Activated CD4-positive, alpha-beta T cell treated with anti-CD3 and anti-CD28 coated beads, Interleukin-2, Interleukin-6, amounts not matched to agents 100 ng/mL and 50 ng/mL, durations not matched to agents 16 hours and 8 hours (primary cell): ENCODE results near the gene NLRX1.
"Not testable (repeated sequence)": the region's sequence is repeated elsewhere in the genome, so short reads cannot be mapped to it uniquely, and the experiment has no call there.

Experiments used
- DNase-seq: peaks from one replicate; pipeline ENCODE4 v3.0.0-alpha.2; 2020

Gene NLRX1

GRCh38 chr11:119155733-119156492 lies 12.6 kb upstream of the NLRX1 start:
- no peak for DNase-seq

GRCh38 chr11:119156496-119156895 lies 12.0 kb upstream of the NLRX1 start:
- DNase-seq = no peak

- no peak for DNase-seq
Observed at GRCh38 chr11:119157063-119157462, 11.5 kb upstream of the NLRX1 start.

- no peak for DNase-seq
Observed at GRCh38 chr11:119158467-119158866, 10.1 kb upstream of the NLRX1 start.

GRCh38 chr11:119160151-119160550 lies 8.4 kb upstream of the NLRX1 start:
- no peak for DNase-seq

GRCh38 chr11:119161871-119162270 lies 6.7 kb upstream of the NLRX1 start:
- no peak for DNase-seq

- no peak for DNase-seq
Observed at GRCh38 chr11:119166368-119167076, 2.0 kb upstream of the NLRX1 start.

GRCh38 chr11:119167077-119167458 lies 1.5 kb upstream of the NLRX1 start:
- not testable (repeated sequence) for DNase-seq

- no peak for DNase-seq
Observed at GRCh38 chr11:119167933-119168332, 592 bp upstream of the NLRX1 start.

- peak; percentile 65 for DNase-seq
Observed at GRCh38 chr11:119169282-119169719, 776 bp downstream of the NLRX1 start.

- DNase-seq = no peak
Observed at GRCh38 chr11:119172513-119172912, 4.0 kb downstream of the NLRX1 start.

GRCh38 chr11:119173453-119173852 lies 4.9 kb downstream of the NLRX1 start:
- DNase-seq = no peak

GRCh38 chr11:119175493-119176077 lies 7.1 kb downstream of the NLRX1 start:
- peak; percentile 32 for DNase-seq

- DNase-seq = no peak
Observed at GRCh38 chr11:119178166-119178680, 9.7 kb downstream of the NLRX1 start.

GRCh38 chr11:119179342-119179741 lies 10.8 kb downstream of the NLRX1 start:
- no peak for DNase-seq

GRCh38 chr11:119179983-119180382 lies 11.5 kb downstream of the NLRX1 start:
- DNase-seq = no peak

- no peak for DNase-seq
Observed at GRCh38 chr11:119180729-119181676, 12.5 kb downstream of the NLRX1 start.

- DNase-seq = no peak
Observed at GRCh38 chr11:119181677-119182412, 13.3 kb downstream of the NLRX1 start.

- DNase-seq = not testable (repeated sequence)
Observed at GRCh38 chr11:119184399-119184798, 15.9 kb downstream of the NLRX1 start.

- no peak for DNase-seq
Observed at GRCh38 chr11:119185981-119186634, 17.6 kb downstream of the NLRX1 start.
